Epithelial cell of proximal tubule (primary cell): ENCODE measurements around the gene TSPAN15. TPM values are rescaled to one million over a fixed set of nuclear protein-coding genes. Genes with fewer than 3 reads are reported as not detected.
"Not testable (repeated sequence)": the region's sequence is repeated elsewhere in the genome, so short reads cannot be mapped to it uniquely, and the experiment has no call there.

Source experiments
- DNase-seq: peaks from one replicate; pipeline ENCODE4 v3.0.0-alpha.2; 2011; ENCODE audit warnings: low read depth
- H3K4me3 ChIP-seq: 2 replicates; pipeline ENCODE4 v1.5.1; 2011; ENCODE audit warnings: low read depth, mild to moderate bottlenecking, low read length
- total RNA-seq: library from RNA; depleted of rRNA; stranded (reverse); fragments of >200 nt; gene quantifications from 2 replicates; pipeline ENCODE4 v1.2.3, GENCODE V29; 2015
- TF ChIP-seq, protein P1 (sequence below): conservative IDR thresholded peaks from 2 replicates; pipeline ENCODE4 v1.5.1; 2012; ENCODE audit warnings: low read depth, mild to moderate bottlenecking, low read length

TSPAN15 gene
- total RNA-seq, 1 donor from 2014 or later, result 28.6 TPM

DNA sequence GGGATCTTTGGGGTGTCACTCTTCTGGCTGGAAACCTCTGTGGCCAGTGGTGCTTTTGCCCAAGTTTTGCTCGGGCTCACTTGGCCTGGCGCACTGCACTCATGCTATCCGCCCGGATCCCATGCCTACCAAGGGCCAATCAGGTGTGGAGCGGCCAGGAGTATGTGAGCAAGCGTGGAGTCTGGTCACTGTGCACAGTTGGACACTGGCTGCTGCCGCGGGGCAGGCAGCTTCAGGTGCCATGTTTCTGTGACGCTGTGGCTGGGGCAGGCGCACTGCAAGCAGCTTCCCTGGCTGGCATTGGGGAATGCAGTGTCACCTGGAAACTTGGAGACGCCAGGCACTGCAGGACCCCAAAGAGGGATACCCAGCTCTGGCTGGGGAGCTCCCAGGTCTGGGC, 76.7 kb downstream of the TSPAN15 start:
- DNase-seq, result no peak
- no peak overlapping the region for H3K4me3 ChIP-seq
- TF ChIP-seq, protein P1, sequence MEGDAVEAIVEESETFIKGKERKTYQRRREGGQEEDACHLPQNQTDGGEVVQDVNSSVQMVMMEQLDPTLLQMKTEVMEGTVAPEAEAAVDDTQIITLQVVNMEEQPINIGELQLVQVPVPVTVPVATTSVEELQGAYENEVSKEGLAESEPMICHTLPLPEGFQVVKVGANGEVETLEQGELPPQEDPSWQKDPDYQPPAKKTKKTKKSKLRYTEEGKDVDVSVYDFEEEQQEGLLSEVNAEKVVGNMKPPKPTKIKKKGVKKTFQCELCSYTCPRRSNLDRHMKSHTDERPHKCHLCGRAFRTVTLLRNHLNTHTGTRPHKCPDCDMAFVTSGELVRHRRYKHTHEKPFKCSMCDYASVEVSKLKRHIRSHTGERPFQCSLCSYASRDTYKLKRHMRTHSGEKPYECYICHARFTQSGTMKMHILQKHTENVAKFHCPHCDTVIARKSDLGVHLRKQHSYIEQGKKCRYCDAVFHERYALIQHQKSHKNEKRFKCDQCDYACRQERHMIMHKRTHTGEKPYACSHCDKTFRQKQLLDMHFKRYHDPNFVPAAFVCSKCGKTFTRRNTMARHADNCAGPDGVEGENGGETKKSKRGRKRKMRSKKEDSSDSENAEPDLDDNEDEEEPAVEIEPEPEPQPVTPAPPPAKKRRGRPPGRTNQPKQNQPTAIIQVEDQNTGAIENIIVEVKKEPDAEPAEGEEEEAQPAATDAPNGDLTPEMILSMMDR, result no peak

DNA sequence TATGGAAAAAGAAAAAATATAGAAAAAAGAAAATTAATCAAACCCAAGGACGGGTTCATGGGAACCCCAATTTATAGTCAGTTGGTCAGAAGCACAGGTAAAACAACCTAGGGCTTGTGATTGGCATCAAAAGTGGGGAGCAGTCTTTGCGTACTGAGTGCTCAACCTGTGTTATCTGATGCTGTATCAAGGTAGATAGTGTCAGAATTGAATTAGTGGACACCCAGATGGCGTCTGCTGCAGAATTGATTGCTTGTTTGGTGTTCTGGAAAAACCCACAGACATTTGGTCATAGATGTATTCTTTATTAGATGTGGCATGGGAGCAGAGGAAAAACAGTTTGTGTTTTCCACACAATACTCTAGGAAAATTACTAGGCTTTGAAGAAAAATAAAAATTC, 82.4 kb downstream of the TSPAN15 start:
- DNase-seq, result no peak
- no peak overlapping the region for H3K4me3 ChIP-seq
- TF ChIP-seq, protein P1, result no peak

DNA sequence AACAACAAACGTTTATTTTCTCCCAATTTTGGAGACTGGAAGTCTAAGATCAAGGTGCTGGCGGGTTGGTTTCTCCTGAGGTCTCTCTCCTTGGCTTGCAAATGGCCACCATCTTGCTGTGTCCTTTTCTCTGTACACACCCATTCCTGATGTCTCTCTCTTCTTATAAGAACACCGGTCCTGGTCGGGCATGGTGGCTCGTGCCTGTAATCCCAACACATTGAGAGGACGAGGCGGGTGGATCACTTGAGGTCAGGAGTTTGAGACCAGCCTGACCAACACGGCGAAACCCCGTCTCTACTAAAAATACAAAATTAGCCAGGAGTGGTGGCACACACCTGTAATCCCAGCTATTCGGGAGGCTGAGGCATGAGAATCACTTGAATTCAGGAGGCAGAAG, 85.3 kb downstream of the TSPAN15 start:
- DNase-seq, H3K4me3 ChIP-seq: not testable (repeated sequence)

DNA sequence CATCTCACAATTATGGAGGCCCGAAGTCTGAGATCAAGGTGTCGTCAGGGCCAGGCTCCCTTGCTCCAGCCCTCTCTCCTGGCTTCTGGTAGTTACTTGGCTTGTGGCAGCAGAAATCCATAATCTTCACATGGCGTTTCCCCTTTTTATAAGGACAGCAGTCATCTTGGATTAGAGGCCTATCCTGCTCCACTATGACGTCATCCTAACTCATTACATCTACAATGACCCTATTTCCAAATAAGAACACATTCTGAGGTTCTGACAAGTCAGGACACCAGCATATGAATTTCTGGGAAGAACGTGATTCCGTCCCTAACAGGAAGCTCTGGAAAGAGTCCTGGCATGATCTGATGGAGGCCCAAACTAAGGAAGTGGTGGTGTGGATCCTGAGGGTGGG, 86.2 kb downstream of the TSPAN15 start:
- no peak overlapping the region for H3K4me3 ChIP-seq
- no peak for DNase-seq
- TF ChIP-seq, protein P1, result no peak

DNA sequence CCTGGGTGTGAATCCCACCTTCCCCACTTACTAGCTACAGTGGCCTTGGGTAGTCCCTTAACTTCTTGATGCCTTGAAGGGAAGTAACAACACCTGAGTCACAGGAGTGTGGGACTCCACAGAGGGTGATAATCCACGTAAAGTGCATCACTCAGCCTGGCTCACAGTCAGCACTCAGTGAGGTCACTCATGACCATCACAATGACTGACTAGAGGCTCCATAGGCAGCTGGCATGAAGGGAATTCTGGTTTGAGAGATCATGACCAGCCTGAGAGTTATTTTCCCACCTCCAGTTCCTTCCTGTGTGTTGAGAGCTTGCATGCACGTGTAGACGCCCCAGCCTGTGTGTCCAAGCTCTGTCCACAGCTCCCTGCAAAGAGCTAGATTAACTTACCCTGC, 87.2 kb downstream of the TSPAN15 start:
- TF ChIP-seq, protein P1, result no peak

DNA sequence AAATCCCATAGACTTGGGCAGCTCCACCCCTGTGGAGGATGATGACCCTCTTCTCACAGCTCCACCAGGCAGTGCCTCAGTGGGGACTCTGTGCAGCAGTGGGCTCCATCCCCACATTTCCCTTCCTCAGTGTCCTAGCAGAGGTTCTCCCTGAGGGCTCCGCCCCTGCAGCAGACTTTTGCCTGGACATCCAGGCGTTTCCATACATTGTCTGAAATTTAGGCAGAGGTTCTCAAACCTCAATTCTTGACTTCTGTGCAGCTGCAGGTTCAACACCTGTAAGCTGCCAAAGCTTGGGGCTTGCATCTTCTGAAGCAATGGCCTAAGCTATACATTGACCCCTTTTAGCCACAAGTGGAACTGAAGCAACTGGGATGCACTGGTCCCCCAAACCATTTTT, 90.2 kb downstream of the TSPAN15 start:
- TF ChIP-seq, protein P1, result no peak
- H3K4me3 ChIP-seq, result no peak overlapping the region
- no peak for DNase-seq

More for the DNA sequence above, 87.2 kb downstream of the TSPAN15 start:
- H3K4me3 ChIP-seq, result no peak overlapping the region
- DNase-seq, result no peak

DNA sequence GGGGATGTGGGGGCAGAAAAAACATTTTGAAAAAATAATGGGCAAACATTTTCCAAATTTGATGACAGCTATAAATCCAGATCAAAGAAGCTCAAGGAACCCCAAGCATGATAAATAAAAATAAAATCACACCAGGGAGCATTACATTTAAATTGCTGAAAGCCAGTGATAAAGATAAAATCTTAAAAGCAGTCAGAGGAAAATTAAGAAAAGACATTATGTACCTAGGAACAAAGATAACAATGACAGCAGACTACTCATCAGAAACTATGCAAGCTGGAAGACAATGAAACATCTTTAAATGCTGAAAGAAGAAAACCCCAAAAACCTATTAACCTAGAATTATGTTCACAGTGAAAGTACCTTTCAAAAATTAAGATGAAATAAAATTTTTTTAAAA, 98.7 kb downstream of the TSPAN15 start:
- no peak overlapping the region for H3K4me3 ChIP-seq
- TF ChIP-seq, protein P1, result no peak
- DNase-seq, result no peak

DNA sequence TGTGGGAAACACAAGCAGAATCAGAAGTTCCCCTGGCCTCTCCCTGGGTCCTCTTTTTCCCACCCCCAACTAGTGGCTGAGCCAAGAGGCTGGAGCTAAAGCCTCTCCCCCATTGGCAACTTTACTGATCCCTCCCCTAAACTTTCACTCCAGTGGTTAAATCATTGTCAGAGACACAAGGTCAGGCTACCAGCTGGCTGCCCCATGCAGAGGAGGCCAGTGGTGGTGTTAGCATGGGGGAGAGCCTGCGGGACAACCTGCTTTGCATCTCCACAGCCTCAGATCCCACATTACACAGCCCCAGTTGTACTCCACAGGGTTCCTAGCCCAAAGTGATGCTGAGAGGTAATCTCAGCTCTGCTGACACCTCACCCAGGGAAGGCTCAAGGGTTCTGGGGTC, 101.0 kb downstream of the TSPAN15 start:
- H3K4me3 ChIP-seq, result no peak overlapping the region
- TF ChIP-seq, protein P1, result no peak
- no peak for DNase-seq
